Urinary bladder (tissue), 4 donors: ENCODE data around the gene TIPIN. TPM values are rescaled to one million over a fixed set of nuclear protein-coding genes. Genes with fewer than 3 reads are reported as not detected.
A peak's percentile ranks its signal among the peaks of the same experiment; 100 is the strongest.
"Not testable (repeated sequence)": the region's sequence is repeated elsewhere in the genome, so short reads cannot be mapped to it uniquely, and the experiment has no call there.

Experiments used
- DNase-seq: peaks from one replicate; pipeline ENCODE4 v3.0.0-alpha.2; 2015; ENCODE audit errors: extremely low spot score
- H3K27ac ChIP-seq: one replicate; pipeline ENCODE4 v1.5.1; 2013; ENCODE audit warnings: low read depth, mild to moderate bottlenecking, moderate library complexity
- H3K36me3 ChIP-seq: one replicate; pipeline ENCODE4 v1.6.1; 2013; ENCODE audit warnings: mild to moderate bottlenecking, moderate library complexity; ENCODE audit not compliant: insufficient read depth
- H3K4me1 ChIP-seq: one replicate; pipeline ENCODE4 v1.6.1; 2013; ENCODE audit warnings: mild to moderate bottlenecking, moderate library complexity; ENCODE audit not compliant: insufficient read depth
- H3K4me3 ChIP-seq: one replicate; pipeline ENCODE4 v1.5.1; 2013; ENCODE audit warnings: low read depth, low read length
- WGBS: extraction: QIAGEN DNeasy Blood & Tissue Kit; methylation state at CpG from one replicate; pipeline ENCODE4 v1.1.7; 2013; 5-methylcytosine and 5-hydroxymethylcytosine counted together
- polyA plus RNA-seq: library from polyadenylated mRNA; stranded (reverse); fragments of 200-250 nt; gene quantifications from one replicate; pipeline ENCODE4 v1.2.3, GENCODE V29; 2013
- total RNA-seq: library from RNA; depleted of rRNA; stranded (reverse); fragments of >200 nt; gene quantifications from one replicate; pipeline ENCODE4 v1.2.3, GENCODE V29; 2014
- donor health status: healthy with polysubstance abuse.
- donor health status: healthy.

TIPIN gene
- total and polyA plus RNA-seq, 2 donors: 3.7 to 13.5 TPM

DNA sequence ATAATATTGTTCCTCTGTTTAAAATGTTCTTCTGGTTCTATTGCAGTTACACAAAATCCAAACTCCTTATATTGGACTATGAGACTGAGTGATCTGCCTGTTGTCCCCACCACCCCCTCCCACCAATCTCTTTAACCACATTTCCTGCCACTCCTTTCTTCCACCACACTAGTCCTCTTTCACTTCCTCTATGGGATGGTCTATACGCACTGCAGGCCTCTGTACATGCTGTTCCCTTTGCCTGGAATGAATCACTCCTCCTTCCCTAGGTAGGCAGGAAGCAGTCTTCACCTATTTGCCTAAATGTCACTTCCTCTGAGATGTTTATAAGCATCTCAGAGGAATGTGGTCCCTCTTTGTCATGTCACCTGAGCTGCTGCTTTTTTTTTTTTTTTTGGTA, 34.2 kb upstream of the TIPIN start:
- no peaks in the 10 kb centered on the region for H3K36me3 ChIP-seq
- WGBS: 77% methylated on average over 1 of the region's 1 CpG
- no peak for DNase-seq
- H3K4me3 ChIP-seq: no peak overlapping the region
- H3K27ac ChIP-seq: no peak overlapping the region
- no peaks in the 10 kb centered on the region for H3K4me1 ChIP-seq

DNA sequence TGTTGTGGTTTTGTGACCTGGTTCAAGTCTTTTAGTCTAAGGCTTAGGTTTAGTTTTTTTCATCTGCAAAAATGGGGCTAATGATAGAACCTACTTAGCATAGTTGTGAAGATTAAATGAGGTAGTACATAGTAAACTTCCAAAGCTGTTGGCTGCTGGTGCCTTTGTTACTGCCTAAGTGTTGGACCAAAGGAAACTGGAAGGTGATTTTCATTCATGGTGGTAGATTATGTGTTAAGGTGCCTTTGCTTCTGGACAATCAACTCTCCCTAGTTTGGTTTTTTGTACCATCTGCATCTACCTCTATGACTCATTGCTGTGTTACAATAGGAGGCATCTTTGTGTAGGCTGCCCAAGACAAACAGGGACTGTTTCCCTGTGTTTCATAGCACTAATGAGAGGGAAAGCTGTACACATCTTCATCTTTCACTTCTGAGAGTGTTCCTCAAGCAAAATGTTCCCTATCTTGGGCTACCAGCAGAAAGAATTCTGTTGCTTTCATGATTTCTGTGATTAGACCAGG, 33.4 kb upstream of the TIPIN start:
- no peak for DNase-seq
- no peaks in the 10 kb centered on the region for H3K36me3 ChIP-seq
- no peak overlapping the region for H3K27ac ChIP-seq
- no peak overlapping the region for H3K4me3 ChIP-seq
- no peaks in the 10 kb centered on the region for H3K4me1 ChIP-seq

- WGBS: 93% methylated on average over 14 of the region's 14 CpGs
- H3K4me3 ChIP-seq: no peak overlapping the region
- DNase-seq: no peak
- H3K27ac ChIP-seq: no peak overlapping the region
- no peaks in the 10 kb centered on the region for H3K36me3 ChIP-seq
- no peaks in the 10 kb centered on the region for H3K4me1 ChIP-seq
These were observed 32.8 kb upstream of the TIPIN start for GRCh38 chr15:66389098-66389858.

DNA sequence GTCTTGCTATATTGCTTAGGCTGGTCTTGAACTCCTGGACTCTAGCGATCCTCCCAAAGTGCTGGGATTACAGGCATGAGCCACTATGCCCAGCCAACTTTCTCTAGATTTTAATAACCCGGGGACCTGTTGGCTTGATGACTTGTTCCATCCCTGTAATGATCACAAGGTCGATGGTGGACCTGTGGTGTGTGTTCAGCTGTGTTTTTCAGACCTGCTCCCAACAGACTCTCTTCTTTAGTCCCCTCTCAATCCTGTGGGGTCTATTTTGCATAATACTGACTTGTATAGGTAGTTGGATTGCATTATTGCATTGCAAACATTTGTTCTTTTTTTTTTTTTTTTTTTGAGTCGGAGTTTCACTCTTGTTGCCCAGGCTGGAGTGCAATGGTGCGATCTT, 32.1 kb upstream of the TIPIN start:
- Histone ChIP-seq H3K4me3 (no peak overlapping the region), H3K27ac (no peak overlapping the region), H3K4me1 (no peaks in the 10 kb centered on the region), H3K36me3 (no peaks in the 10 kb centered on the region)
- DNase-seq: no peak
- WGBS: 91% methylated on average over 5 of the region's 5 CpGs

DNA sequence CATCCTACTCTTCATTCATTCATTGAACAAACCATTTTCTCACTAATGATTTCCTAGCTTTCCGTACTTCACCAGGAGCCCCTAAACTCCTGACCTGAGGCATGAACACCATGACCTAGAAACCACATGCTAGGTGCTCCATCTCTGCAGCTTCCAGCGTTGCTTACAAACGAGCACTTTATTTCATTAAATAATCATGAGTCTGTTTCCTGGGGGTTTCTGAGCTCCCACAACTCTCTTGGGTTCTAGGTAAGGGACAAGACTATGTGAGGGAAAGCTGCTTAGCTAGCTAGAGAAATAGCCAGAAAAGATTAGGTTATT, 31.5 kb upstream of the TIPIN start:
- H3K36me3 ChIP-seq: no peaks in the 10 kb centered on the region
- DNase-seq: no peak
- no peaks in the 10 kb centered on the region for H3K4me1 ChIP-seq
- no peak overlapping the region for H3K27ac ChIP-seq
- peak overlapping the region; percentile 88 for H3K4me3 ChIP-seq
- 20% methylated on average over 3 of the region's 3 CpGs for WGBS

DNA sequence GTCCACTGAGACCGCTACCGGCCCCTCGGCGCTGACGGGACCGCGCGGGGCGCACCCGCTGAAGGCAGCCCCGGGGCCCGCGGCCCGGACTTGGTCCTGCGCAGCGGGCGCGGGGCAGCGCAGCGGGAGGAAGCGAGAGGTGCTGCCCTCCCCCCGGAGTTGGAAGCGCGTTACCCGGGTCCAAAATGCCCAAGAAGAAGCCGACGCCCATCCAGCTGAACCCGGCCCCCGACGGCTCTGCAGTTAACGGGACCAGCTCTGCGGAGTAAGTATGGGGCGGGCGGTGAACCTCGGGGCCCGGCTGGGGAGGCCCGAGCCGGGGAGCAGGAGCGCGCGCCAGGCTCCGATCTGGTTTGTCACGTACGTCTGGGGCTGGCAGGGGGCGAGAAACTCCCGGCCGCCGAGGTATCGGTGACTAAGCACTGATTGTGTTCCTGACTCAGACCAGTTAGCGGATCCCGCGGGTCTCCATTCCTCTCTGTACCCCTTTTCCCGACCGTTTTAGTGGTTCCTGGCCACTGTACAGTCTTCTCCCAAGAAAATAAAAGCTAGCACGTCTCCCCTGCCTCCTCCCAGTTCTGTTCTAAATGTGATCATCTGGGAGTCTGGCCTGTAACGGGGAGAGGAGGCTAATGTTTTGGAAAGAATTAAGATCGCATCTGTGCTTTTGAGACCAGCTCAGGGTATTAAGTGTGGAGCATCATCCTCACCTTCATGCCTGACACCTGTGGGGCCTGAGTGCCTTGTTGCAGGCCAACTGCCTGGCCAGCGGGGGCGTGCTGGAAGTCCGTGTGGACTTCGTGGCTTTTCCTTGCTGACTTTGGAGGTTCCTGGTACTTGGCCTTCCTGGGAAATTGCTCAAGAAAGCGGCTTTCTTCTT, 30.9 kb upstream of the TIPIN start:
- H3K27ac ChIP-seq: peak overlapping the region; percentile 84
- under 1% methylated on average over 62 of the region's 62 CpGs for WGBS

DNA sequence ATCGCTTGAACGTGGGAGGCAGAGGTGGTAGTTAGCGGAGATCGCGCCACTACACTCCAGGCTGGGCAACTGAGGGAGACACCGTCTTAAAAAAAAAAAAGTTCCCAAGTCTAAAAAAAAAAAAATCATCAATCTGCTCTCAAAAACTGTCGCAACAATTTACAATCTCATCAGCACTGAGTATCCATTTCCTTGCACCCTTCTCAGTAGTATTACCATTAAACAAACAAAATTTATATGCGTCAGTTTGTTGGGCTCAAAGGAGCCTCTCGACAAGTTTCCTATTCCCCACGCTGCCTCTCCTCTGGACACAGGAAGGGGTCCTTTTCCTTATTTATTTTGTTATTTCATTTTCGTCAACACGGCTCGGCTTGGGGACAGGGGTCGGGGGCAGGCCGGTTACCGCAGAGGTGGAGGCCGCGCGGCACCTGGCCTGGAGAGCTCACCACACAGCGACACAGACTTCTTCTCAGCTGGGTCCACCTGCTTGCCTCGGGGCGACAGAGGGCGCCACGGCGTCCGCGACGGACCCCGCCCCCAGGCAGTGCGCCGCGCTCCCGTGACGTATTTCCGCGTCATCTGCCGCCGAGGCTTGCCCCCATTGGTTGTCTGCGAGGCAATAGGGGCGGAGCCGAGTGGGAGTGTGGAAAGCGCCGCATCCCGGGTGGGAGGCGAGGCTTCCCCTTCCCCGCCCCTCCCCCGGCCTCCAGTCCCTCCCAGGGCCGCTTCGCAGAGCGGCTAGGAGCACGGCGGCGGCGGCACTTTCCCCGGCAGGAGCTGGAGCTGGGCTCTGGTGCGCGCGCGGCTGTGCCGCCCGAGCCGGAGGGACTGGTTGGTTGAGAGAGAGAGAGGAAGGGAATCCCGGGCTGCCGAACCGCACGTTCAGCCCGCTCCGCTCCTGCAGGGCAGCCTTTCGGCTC, 30.0 kb upstream of the TIPIN start, which contains the start of gene MAP2K1:
Gene MAP2K1 (plus strand): TSS at position 709 of the 920 bp plus-strand sequence. CDS start 436 bp downstream, outside the sequence.
- no peaks in the 10 kb centered on the region for H3K4me1 ChIP-seq
- WGBS: 5% methylated on average over 69 of the region's 69 CpGs
- H3K36me3 ChIP-seq: no peaks in the 10 kb centered on the region
- H3K27ac ChIP-seq: peak within 1 kb of the TSS; percentile 84
- H3K4me3 ChIP-seq: peak within 1 kb of the TSS; percentile 88
- DNase-seq: peak; percentile 94

More for the DNA sequence above, 30.9 kb upstream of the TIPIN start:
- Histone ChIP-seq H3K36me3 (no peaks in the 10 kb centered on the region), H3K4me1 (no peaks in the 10 kb centered on the region), H3K4me3 (peak overlapping the region; percentile 88)
- no peak for DNase-seq

DNA sequence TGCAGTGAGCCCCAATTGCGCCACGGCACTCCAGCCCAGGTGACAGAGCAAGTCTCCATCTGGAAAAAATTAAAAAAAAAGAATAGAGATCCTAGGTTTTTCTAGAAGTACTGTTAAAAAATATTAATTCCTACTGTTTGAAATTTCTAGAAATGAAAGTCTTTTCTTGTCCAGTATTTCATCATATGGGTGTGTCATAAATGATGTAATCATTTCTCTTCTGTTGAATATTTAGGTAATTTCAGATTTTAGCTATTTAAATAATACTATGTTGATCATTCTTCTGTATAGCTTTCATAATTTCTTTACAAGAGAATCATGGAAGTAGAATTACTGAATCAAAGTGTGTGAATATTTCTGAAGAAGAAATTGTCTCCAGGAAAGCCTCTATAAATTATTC, 24.9 kb upstream of the TIPIN start:
- not testable (repeated sequence) for H3K4me1 ChIP-seq, H3K4me3 ChIP-seq, H3K27ac ChIP-seq, DNase-seq, H3K36me3 ChIP-seq
- 93% methylated on average over 2 of the region's 2 CpGs for WGBS

- no peaks in the 10 kb centered on the region for H3K36me3 ChIP-seq
- 82% methylated on average over 7 of the region's 7 CpGs for WGBS
These were observed 22.4 kb upstream of the TIPIN start for GRCh38 chr15:66378814-66379430.

DNA sequence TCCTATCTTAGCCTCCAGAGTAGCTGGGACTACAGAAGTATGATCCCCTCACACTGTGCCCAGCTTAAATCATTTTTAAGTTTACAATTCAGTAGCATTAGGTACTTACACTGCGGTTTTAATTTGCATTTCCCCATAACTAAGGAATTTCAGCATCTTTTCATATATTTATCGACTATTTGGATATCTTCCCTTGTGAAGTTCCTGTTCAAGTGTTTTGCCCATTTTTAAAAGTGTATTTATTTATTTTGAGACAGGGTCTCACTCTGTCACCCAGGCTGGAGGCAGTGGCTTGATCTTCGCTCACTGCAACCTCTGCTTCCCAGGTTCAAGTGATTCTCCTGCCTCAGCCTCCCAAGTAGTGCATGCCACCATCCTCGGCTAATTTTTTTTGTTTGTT, 17.7 kb upstream of the TIPIN start:
- no peaks in the 10 kb centered on the region for H3K36me3 ChIP-seq
- WGBS: 96% methylated on average over 4 of the region's 4 CpGs
- H3K27ac ChIP-seq: no peak overlapping the region
- DNase-seq: no peak
- no peak overlapping the region for H3K4me3 ChIP-seq
- no peaks in the 10 kb centered on the region for H3K4me1 ChIP-seq

More at GRCh38 chr15:66378814-66379430, 22.4 kb upstream of the TIPIN start:
- DNase-seq: no peak
- Histone ChIP-seq H3K27ac (no peak overlapping the region), H3K4me3 (no peak overlapping the region), H3K4me1 (no peaks in the 10 kb centered on the region)

GRCh38 chr15:66369773-66370651, 13.5 kb upstream of the TIPIN start:
- Histone ChIP-seq H3K4me3 (peak overlapping the region; percentile 38), H3K36me3 (no peaks in the 10 kb centered on the region), H3K4me1 (no peaks in the 10 kb centered on the region), H3K27ac (peak overlapping the region; percentile 70)
- WGBS: 20% methylated on average over 12 of the region's 12 CpGs
- no peak for DNase-seq

DNA sequence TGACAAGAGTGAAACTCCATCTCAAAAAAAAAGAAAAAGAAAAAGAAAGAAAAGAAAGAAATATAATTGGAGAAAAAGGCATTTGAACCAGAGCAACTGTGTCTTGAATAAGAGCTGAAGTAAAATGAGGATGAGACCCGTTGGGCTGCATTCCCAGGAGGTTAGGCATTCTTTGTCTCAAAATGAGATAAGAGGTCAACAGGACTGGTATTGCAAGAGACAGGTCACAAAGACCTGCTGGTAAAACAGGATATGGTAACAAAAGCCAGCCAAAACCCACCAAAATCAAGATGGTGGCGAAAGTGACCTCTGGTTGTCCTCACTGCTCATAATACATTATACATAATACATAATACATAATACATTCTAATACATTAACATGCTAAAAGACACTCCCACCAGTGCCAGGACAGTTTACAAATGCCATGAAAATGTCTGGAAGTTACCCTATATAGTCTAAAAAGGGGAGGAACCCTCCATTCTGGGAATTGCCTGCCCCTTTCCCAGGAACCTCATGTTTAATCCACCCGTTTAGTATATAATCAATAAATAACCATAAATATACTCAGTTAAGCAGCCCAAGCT, 8.6 kb upstream of the TIPIN start:
- Histone ChIP-seq H3K4me3 (no peak overlapping the region), H3K36me3 (no peaks in the 10 kb centered on the region), H3K27ac (no peak overlapping the region), H3K4me1 (no peaks in the 10 kb centered on the region)
- 76% methylated on average over 3 of the region's 3 CpGs for WGBS
- no peak for DNase-seq
